ENCODE data around the gene KRTAP20-2. TPM values are rescaled to one million over a fixed set of nuclear protein-coding genes. Genes with fewer than 3 reads are reported as not detected.

KRTAP20-2 gene
- total RNA-seq, 1 donor from 2014 or later, result not detected

DNA sequence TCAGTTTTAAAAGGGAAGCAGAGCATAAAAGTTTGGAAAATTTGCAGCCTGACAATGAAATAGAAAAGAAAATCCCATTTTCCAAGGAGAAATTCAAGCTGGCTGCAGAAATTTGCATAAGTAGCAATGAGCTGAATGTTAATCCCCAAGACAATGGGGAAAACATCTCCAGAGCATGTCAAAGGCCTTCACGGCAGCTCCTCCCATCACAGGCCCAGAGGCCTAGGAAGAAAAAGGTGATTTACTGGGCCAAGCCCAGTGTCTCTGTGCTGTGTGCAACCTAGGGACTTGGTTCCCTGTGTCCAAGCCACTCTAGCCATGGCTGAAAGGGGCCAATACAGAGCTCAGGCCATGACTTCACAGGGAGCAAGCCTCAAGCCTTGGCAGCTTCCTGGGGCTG, 33.8 kb downstream of the KRTAP20-2 start:
- ATAC-seq (no peak), DNase-seq (no peak)
- intact Hi-C loops (cut with micrococcal nuclease), result no loop called here

DNA sequence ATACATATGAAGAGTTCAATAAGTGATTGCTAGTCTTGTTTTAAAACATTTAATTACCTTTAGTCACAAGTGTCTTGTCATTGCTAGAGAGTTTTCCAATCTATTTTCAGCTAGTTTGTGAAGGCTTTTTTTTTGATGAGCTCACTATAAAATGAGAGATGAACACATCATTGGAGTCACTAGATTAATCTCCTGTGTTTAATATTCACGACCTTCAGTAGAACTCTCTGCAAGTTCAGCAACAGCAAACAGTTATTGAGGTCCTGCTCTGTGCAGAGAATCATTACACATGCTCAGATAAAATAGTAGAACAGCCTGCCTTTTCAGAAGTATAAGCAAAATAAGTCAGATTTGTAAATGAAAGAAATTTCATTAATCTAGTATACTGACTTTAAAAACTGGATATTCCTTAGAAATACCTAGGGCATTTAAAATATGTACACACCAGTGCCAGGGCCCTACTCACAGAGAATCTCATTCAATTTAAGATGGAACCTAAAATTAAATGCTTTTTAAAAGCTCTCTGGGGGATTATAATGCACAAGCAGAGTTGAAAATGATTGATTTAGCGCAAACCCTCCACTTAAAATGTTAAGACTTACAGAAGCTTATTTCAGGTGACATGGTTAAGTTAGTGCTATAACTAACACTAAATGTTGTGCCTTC, 38.1 kb downstream of the KRTAP20-2 start:
- no peak for DNase-seq
- no peak for ATAC-seq
- intact Hi-C loops (cut with micrococcal nuclease), result no loop called here

DNA sequence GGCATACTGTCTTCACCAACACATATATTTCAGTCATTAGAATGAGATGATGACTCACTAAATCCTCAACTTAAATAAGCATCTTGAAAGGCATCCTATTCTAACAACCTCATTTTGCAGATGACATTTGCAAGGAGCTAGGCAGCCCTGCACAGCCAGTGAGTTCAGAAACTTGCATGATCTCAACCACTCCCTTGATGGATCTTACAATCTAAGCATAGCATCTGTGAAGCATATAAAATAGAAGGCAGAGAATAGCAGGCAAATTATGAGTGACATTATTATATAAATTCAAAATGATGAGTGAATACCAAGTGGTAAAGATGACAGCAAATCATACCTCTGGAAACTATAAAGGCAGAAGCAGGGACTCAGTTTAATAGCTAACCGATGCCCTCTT, 39.3 kb downstream of the KRTAP20-2 start:
- intact Hi-C loops (cut with micrococcal nuclease), result no loop called here
- ATAC-seq (no peak), DNase-seq (no peak)

DNA sequence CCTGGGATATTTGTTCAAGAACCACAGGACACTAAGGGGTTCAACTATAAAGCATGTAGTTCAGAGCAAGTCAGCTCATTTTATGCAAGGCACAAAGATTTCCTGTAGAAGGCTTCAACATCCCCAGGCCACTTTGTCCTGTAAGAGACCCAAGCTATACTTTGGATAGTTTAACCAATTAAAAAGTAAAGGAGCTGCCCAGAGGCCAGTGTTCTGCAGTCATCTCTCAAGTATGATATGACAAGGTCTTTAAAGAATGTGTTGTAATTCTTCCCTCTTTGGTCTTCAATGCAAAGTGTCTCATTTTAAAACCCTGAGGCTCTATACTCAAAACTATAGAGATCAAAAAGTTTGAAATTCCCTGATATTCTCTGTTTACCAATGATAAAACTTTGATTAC, 41.7 kb downstream of the KRTAP20-2 start:
- intact Hi-C loops (cut with micrococcal nuclease), result no loop called here
- DNase-seq (no peak), ATAC-seq (no peak)

DNA sequence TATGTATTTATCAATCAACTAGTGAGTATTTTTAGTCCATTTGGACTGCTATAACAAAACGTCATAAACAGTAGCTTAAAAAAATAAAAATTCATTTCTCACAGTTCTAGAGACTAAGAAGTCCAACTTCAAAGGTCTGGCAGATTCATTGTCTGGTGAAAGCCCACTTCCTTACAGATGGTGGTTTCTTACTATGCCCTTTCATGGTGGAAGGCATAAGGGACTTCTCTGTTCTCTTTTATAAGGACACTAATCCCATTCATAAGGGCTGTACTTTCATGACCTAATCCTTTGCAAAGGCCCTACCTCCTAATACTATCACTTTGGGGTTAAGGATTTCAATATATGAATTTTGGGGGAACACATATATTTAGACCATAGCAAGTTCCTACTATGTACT, 45.6 kb downstream of the KRTAP20-2 start:
- intact Hi-C loops (cut with micrococcal nuclease), result no loop called here
- ATAC-seq, result no peak
- DNase-seq, result no peak

DNA sequence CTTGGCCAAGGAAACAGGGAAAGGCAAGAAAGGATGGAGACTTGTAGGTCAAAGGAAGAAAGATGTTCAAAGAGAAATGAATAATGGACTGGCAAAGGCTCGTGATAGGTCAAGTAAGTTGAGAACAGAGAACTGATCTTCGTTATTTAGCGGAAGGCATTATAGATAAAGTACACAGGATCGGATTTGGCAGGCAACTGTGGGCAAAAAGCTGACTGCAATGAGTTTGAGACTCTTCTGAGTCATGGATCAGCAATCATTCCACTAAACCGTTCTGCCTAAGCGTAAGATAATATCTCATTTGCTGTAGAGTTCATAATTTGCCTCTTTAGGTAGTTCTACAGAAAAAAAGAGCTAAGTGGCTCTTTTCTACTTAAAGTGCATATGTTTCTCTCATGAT, 49.5 kb downstream of the KRTAP20-2 start:
- DNase-seq (no peak), ATAC-seq (no peak)
- intact Hi-C loops (cut with micrococcal nuclease), result no loop called here

Other genes with a start within 250 kb of the KRTAP20-2 start
- gene KRTAP13-1, start 239.2 kb upstream of the KRTAP20-2 start, total RNA-seq, result not detected
- gene KRTAP13-3, start 209.3 kb upstream of the KRTAP20-2 start, total RNA-seq, result not detected
- gene KRTAP13-4, start 205.0 kb upstream of the KRTAP20-2 start, total RNA-seq, result not detected
- gene KRTAP15-1, start 194.9 kb upstream of the KRTAP20-2 start, total RNA-seq, result not detected
- gene KRTAP19-1, start 154.8 kb upstream of the KRTAP20-2 start, total RNA-seq, result not detected
- gene KRTAP19-2, start 147.8 kb upstream of the KRTAP20-2 start, total RNA-seq, result not detected
- gene KRTAP19-3, start 143.2 kb upstream of the KRTAP20-2 start, total RNA-seq, result not detected
- not detected for gene KRTAP19-4, start 138.0 kb upstream of the KRTAP20-2 start, total RNA-seq
- gene KRTAP19-5, start 133.1 kb upstream of the KRTAP20-2 start, total RNA-seq, result not detected
- gene KRTAP19-6, start 93.3 kb upstream of the KRTAP20-2 start, total RNA-seq, result not detected
- not detected for gene KRTAP19-7, start 73.9 kb upstream of the KRTAP20-2 start, total RNA-seq
- gene KRTAP22-2, start 44.8 kb upstream of the KRTAP20-2 start, total RNA-seq, result not detected
- not detected for gene KRTAP6-3, start 42.8 kb upstream of the KRTAP20-2 start, total RNA-seq
- gene KRTAP6-2, start 36.3 kb upstream of the KRTAP20-2 start, total RNA-seq, result not detected
- gene KRTAP22-1, start 34.1 kb upstream of the KRTAP20-2 start, total RNA-seq, result not detected
- gene KRTAP6-1, start 21.3 kb upstream of the KRTAP20-2 start, total RNA-seq, result not detected
- gene KRTAP20-1, start 18.8 kb upstream of the KRTAP20-2 start, total RNA-seq, result not detected
- gene KRTAP20-4, start 14.6 kb upstream of the KRTAP20-2 start, total RNA-seq, result not detected
- not detected for gene KRTAP20-3, start 7.7 kb downstream of the KRTAP20-2 start, total RNA-seq
- not detected for gene KRTAP21-3, start 83.6 kb downstream of the KRTAP20-2 start, total RNA-seq
- gene KRTAP21-2, start 112.1 kb downstream of the KRTAP20-2 start, total RNA-seq, result not detected
- gene KRTAP21-1, start 120.2 kb downstream of the KRTAP20-2 start, total RNA-seq, result not detected
- gene KRTAP8-1, start 178.1 kb downstream of the KRTAP20-2 start, total RNA-seq, result not detected
- gene KRTAP7-1, start 194.6 kb downstream of the KRTAP20-2 start, total RNA-seq, result not detected
- not detected for gene KRTAP11-1, start 246.4 kb downstream of the KRTAP20-2 start, total RNA-seq